Activated CD8-positive, alpha-beta T cell treated with anti-CD3 and anti-CD28 coated beads for 36 hours (primary cell): ENCODE measurements around the gene FAF1. TPM values are rescaled to one million over a fixed set of nuclear protein-coding genes. Genes with fewer than 3 reads are reported as not detected.

Experiments used
- ATAC-seq: fragments of 200-7000 bp; cut with Tn5 transposase; one replicate; pipeline ENCODE4 v1.10.0; 2021; ENCODE audit warnings: mild to moderate bottlenecking, moderate library complexity
- CTCF ChIA-PET: fragments of 350-600 bp; sonication (Branson Sonifier 250); formaldehyde crosslinking; loops from one replicate; lab custom pipeline; 2021; ENCODE audit warnings: antibody characterized with exemption; lab: Charles Lee
- POLR2A ChIA-PET: fragments of 350-600 bp; sonication (Branson Sonifier 250); formaldehyde crosslinking; loops from one replicate; lab custom pipeline; 2021; ENCODE audit warnings: antibody characterized with exemption; lab: Charles Lee
- DNase-seq: peaks from one replicate; pipeline ENCODE4 v3.0.0-alpha.2; 2020
- H3K27ac Mint-ChIP-seq: one replicate; pipeline ENCODE4 v1.8.0; 2021; ENCODE audit warnings: mild to moderate bottlenecking, mixed read lengths
- H3K27me3 Mint-ChIP-seq: one replicate; pipeline ENCODE4 v1.8.0; 2021; ENCODE audit warnings: mixed read lengths
- H3K36me3 Mint-ChIP-seq: one replicate; pipeline ENCODE4 v1.8.0; 2021; ENCODE audit warnings: low read depth, mixed read lengths
- H3K4me1 Mint-ChIP-seq: one replicate; pipeline ENCODE4 v1.8.0; 2021; ENCODE audit warnings: low read depth, mixed read lengths
- H3K4me3 Mint-ChIP-seq: one replicate; pipeline ENCODE4 v1.8.0; 2021; ENCODE audit warnings: mild to moderate bottlenecking, moderate library complexity, mixed read lengths
- H3K9me3 Mint-ChIP-seq: one replicate; pipeline ENCODE4 v1.8.0; 2021; ENCODE audit warnings: mixed read lengths
- intact Hi-C: fragments of 100-400 bp; cut with micrococcal nuclease; formaldehyde crosslinking; loops from one replicate; pipeline ENCODE4 v1.10.0; 2022
- total RNA-seq, 2 experiments: library from RNA; stranded (reverse); gene quantifications; one replicate each; pipeline ENCODE4 v1.2.3, GENCODE V29; 2021
- TF ChIP-seq, protein P1 (sequence below): fragments of 200-600 bp; IDR thresholded peaks from one replicate; pipeline ENCODE4 v1.8.0; 2022; ENCODE audit warnings: antibody characterized with exemption, mild to moderate bottlenecking

Gene FAF1
- total RNA-seq, 2 experiments from 2014 or later = 82.2 to 87.0 TPM

- H3K4me3 Mint-ChIP-seq = no peak overlapping the region
- H3K36me3 Mint-ChIP-seq = peaks cover 17% of the 10 kb centered on the region
- TF ChIP-seq, protein P1, sequence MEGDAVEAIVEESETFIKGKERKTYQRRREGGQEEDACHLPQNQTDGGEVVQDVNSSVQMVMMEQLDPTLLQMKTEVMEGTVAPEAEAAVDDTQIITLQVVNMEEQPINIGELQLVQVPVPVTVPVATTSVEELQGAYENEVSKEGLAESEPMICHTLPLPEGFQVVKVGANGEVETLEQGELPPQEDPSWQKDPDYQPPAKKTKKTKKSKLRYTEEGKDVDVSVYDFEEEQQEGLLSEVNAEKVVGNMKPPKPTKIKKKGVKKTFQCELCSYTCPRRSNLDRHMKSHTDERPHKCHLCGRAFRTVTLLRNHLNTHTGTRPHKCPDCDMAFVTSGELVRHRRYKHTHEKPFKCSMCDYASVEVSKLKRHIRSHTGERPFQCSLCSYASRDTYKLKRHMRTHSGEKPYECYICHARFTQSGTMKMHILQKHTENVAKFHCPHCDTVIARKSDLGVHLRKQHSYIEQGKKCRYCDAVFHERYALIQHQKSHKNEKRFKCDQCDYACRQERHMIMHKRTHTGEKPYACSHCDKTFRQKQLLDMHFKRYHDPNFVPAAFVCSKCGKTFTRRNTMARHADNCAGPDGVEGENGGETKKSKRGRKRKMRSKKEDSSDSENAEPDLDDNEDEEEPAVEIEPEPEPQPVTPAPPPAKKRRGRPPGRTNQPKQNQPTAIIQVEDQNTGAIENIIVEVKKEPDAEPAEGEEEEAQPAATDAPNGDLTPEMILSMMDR = no peak
- no peaks in the 10 kb centered on the region for H3K4me1 Mint-ChIP-seq
- CTCF ChIA-PET = no interaction called here
- no peak for DNase-seq
- ATAC-seq = no peak
- H3K9me3 Mint-ChIP-seq = no peaks in the 10 kb centered on the region
- no peak overlapping the region for H3K27ac Mint-ChIP-seq
- intact Hi-C loops = no loop called here
- POLR2A ChIA-PET = interaction anchor here (0.6 kb wide), 1 partner anchor 1810 kb away, joined by 3 read pairs; no protein-coding TSS in a partner anchor
- no peaks in the 10 kb centered on the region for H3K27me3 Mint-ChIP-seq
Observed at GRCh38 chr1:50562106-50562505, 398.0 kb downstream of the FAF1 start.

DNA sequence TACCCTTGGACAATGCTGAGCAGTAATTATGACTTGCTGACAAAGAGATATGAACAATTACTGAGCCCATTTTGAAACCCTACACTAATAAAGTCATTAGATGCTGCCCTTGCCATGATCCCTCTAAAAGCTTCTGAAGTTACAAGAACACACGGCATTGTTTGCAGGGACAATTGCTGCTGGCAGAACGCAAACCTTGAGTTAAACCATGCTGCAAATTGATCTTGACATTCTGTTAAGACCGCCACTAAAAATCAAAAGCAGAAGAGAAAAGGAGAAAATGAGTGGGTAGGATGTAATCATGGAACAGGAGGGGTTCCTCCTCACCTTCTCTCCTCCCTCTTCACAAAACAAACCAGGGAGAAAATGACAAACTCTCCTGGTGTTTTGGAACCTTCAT, 400.6 kb downstream of the FAF1 start:
- ATAC-seq (no peak), DNase-seq (no peak)
- Mint-ChIP-seq H3K27ac (no peak overlapping the region), H3K27me3 (no peaks in the 10 kb centered on the region), H3K4me3 (no peak overlapping the region), H3K36me3 (peaks cover 14% of the 10 kb centered on the region), H3K9me3 (no peaks in the 10 kb centered on the region), H3K4me1 (no peaks in the 10 kb centered on the region)
- intact Hi-C loops = no loop called here
- CTCF ChIA-PET = no interaction called here
- POLR2A ChIA-PET = interaction anchor here (0.6 kb wide), 1 partner anchor 12 kb away, joined by 3 read pairs; no protein-coding TSS in a partner anchor
- TF ChIP-seq, protein P1 = no peak

- H3K9me3 Mint-ChIP-seq = no peaks in the 10 kb centered on the region
- intact Hi-C loops = no loop called here
- ChIA-PET CTCF (interaction anchor here (1.2 kb wide), 1 partner anchor 60 kb away, joined by 3 read pairs; no protein-coding TSS in a partner anchor), POLR2A (no interaction called here)
- TF ChIP-seq, protein P1 = no peak
- no peaks in the 10 kb centered on the region for H3K4me1 Mint-ChIP-seq
- no peaks in the 10 kb centered on the region for H3K27me3 Mint-ChIP-seq
- H3K4me3 Mint-ChIP-seq = no peak overlapping the region
- no peak for ATAC-seq
- DNase-seq = no peak
- H3K27ac Mint-ChIP-seq = no peak overlapping the region
- H3K36me3 Mint-ChIP-seq = peaks cover 3% of the 10 kb centered on the region
Observed at GRCh38 chr1:50553921-50554320, 406.1 kb downstream of the FAF1 start.

GRCh38 chr1:50548243-50548642, 411.8 kb downstream of the FAF1 start:
- Mint-ChIP-seq H3K4me1 (peaks cover 4% of the 10 kb centered on the region), H3K4me3 (no peak overlapping the region), H3K27ac (no peak overlapping the region), H3K27me3 (no peaks in the 10 kb centered on the region), H3K9me3 (no peaks in the 10 kb centered on the region), H3K36me3 (peaks cover 3% of the 10 kb centered on the region)
- intact Hi-C loops = no loop called here
- CTCF ChIA-PET = no interaction called here
- TF ChIP-seq, protein P1 = no peak
- ATAC-seq (no peak), DNase-seq (no peak)
- POLR2A ChIA-PET = interaction anchor here (0.9 kb wide), 1 partner anchor 44 kb away, joined by 3 read pairs; no protein-coding TSS in a partner anchor

DNA sequence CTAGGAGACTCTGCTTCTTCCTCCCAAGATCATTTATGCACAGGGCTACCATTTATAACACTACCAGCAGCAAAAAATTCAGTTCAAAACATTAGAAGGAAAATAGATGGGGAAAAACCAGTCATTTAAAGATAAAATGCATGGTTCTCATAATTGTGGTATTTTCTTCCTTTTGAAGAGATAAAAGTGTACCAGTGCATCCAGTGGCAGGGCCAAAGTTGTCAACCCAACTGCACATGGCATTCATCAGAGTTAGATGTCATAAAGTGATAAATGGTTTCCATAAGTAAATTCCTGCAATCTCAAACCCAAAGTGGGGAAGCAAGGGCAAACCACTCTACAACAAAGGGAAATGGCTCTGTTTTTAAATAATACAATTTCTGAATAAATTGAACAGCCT, 417.7 kb downstream of the FAF1 start:
- H3K36me3 Mint-ChIP-seq = peaks cover 5% of the 10 kb centered on the region
- peaks cover 4% of the 10 kb centered on the region for H3K4me1 Mint-ChIP-seq
- TF ChIP-seq, protein P1 = no peak
- no peak overlapping the region for H3K4me3 Mint-ChIP-seq
- no peak overlapping the region for H3K27ac Mint-ChIP-seq
- H3K9me3 Mint-ChIP-seq = no peaks in the 10 kb centered on the region
- no peaks in the 10 kb centered on the region for H3K27me3 Mint-ChIP-seq
- DNase-seq = no peak
- ATAC-seq = no peak
- POLR2A ChIA-PET = no interaction called here
- CTCF ChIA-PET = no interaction called here
- intact Hi-C loops = no loop called here
